ENCODE measurements around the gene AIRE. TPM values are rescaled to one million over a fixed set of nuclear protein-coding genes. Genes with fewer than 3 reads are reported as not detected.

AIRE gene
- total RNA-seq, 1 experiment from 2014 or later: 0.17 TPM

DNA sequence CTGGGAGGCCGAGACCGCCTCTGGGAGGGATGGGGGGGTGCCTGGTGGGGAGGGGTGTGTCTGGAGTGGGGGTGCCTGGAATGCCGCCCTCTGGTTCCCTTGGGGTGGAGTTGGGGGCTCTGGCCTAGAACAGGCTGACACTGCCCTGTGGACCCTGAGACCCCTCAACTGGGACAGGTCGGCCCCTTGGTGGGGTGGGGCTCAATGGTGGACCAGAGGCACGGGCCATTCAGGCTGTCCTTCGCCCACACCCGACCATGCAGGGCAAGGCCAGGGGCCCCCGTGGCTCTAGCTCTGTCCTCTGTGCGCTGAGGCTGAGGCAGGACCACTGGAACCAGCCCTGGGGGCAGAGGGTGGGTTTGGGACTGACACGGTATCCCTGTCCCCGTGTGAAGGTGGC lies 28.9 kb downstream of the AIRE start:
- Histone ChIP-seq H3K18ac (ENCODE audit: insufficient read length, low read depth, low read length) (no peak overlapping the region), H3K4me2 (ENCODE audit: insufficient read depth, insufficient read length, low read length) (no peak overlapping the region), H3K4ac (ENCODE audit: low read depth, low read length) (no peak overlapping the region), H3K27me3 (ENCODE audit: insufficient read depth, low read length) (no peaks in the 10 kb centered on the region), H2BK5ac (ENCODE audit: insufficient read length, low read length) (no peak overlapping the region), H2BK12ac (ENCODE audit: insufficient read length, low read depth, low read length) (no peak overlapping the region), H3K14ac (ENCODE audit: insufficient read depth, low read length) (no peak overlapping the region; the same call in 1 of the 2 replicates), H2AK5ac (ENCODE audit: insufficient read length, low read length) (no peak overlapping the region), H4K8ac (replicated peaks; ENCODE audit: insufficient read length, low read depth, low read length) (no peak overlapping the region), H4K20me1 (ENCODE audit: control insufficient read depth, insufficient read depth, insufficient read length) (no peaks in the 10 kb centered on the region), H3K4me1 (ENCODE audit: insufficient read depth, low read length) (no peaks in the 10 kb centered on the region), H2BK15ac (ENCODE audit: low read depth, low read length) (no peak overlapping the region), H3T11ph (ENCODE audit: low read length) (no peak overlapping the region), H3K27ac (ENCODE audit: insufficient read length, low read depth, low read length) (no peak overlapping the region), H3K9ac (ENCODE audit: extremely low read depth, insufficient read length, low read length) (no peak overlapping the region), H3K56ac (ENCODE audit: insufficient read length, low read depth, low read length) (no peak overlapping the region), H3K9me3 (ENCODE audit: control insufficient read depth, low read depth, low read length) (no peaks in the 10 kb centered on the region), H2BK20ac (ENCODE audit: low read depth, low read length, poor library complexity, severe bottlenecking) (no peak overlapping the region), H3K23me2 (ENCODE audit: insufficient read length, low read depth, low read length, poor library complexity, severe bottlenecking) (no peaks in the 10 kb centered on the region), H2AFZ (ENCODE audit: low read length) (no peak overlapping the region), H2BK120ac (ENCODE audit: low read depth, low read length, poor library complexity, severe bottlenecking) (no peak overlapping the region), H3K79me1 (ENCODE audit: insufficient read depth, low read depth, low read length, poor library complexity, severe bottlenecking) (no peaks in the 10 kb centered on the region), H3K79me2 (ENCODE audit: insufficient read depth, low read length) (no peaks in the 10 kb centered on the region), H3K23ac (ENCODE audit: insufficient read length, low read depth, low read length) (no peak overlapping the region), H4K5ac (ENCODE audit: insufficient read length, low read depth, low read length) (no peak overlapping the region), H4K91ac (ENCODE audit: insufficient read length, low read depth, low read length) (no peak overlapping the region)
- DNase-seq: no peak
- Mint-ChIP-seq H3K4me1 (no peaks in the 10 kb centered on the region), H3K27ac (no peak overlapping the region), H3K4me3 (no peak overlapping the region), H3K36me3 (ENCODE audit: insufficient read depth in 1 of 3, low read depth in 3 of 3) (peaks cover 8 to 27% (median 25%) of the 10 kb centered on the region in 3 experiments), H3K9me3 (no peaks in the 10 kb centered on the region), H3K27me3 (ENCODE audit: low read depth) (no peaks in the 10 kb centered on the region)
- WGBS (ENCODE audit: extremely low coverage, insufficient read length, low lambda C conversion rate): no CpG with 5 or more reads among the region's 11 CpGs
- TF ChIP-seq, protein P1, sequence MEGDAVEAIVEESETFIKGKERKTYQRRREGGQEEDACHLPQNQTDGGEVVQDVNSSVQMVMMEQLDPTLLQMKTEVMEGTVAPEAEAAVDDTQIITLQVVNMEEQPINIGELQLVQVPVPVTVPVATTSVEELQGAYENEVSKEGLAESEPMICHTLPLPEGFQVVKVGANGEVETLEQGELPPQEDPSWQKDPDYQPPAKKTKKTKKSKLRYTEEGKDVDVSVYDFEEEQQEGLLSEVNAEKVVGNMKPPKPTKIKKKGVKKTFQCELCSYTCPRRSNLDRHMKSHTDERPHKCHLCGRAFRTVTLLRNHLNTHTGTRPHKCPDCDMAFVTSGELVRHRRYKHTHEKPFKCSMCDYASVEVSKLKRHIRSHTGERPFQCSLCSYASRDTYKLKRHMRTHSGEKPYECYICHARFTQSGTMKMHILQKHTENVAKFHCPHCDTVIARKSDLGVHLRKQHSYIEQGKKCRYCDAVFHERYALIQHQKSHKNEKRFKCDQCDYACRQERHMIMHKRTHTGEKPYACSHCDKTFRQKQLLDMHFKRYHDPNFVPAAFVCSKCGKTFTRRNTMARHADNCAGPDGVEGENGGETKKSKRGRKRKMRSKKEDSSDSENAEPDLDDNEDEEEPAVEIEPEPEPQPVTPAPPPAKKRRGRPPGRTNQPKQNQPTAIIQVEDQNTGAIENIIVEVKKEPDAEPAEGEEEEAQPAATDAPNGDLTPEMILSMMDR (conservative IDR thresholded peaks at IDR 0.05): no peak
